Fibroblast of lung (primary cell): ENCODE data around the gene YWHAQ. TPM values are rescaled to one million over a fixed set of nuclear protein-coding genes. Genes with fewer than 3 reads are reported as not detected.
A peak's percentile ranks its signal among the peaks of the same experiment; 100 is the strongest.

Source experiments
- DNase-seq, 2 donors: peaks; one replicate each; pipeline versions ENCODE4 v3.0.0 to v3.0.0-alpha.2; 2010; ENCODE audit warnings: low read depth in 2 of 2
- H2AFZ ChIP-seq: 2 replicates; pipeline ENCODE4 v1.5.1; 2012; ENCODE audit warnings: low read length, control low read depth, inconsistent platforms
- H3K27ac ChIP-seq: 2 replicates; pipeline ENCODE4 v1.5.1; 2011; ENCODE audit warnings: low read length, control low read depth; ENCODE audit not compliant: insufficient read depth
- H3K27me3 ChIP-seq: 2 replicates; pipeline ENCODE4 v1.5.1; 2011; ENCODE audit warnings: mild to moderate bottlenecking, low read length; ENCODE audit not compliant: control insufficient read depth, insufficient read depth
- H3K36me3 ChIP-seq: 2 replicates; pipeline ENCODE4 v1.5.1; 2011; ENCODE audit warnings: low read length; ENCODE audit not compliant: control insufficient read depth, insufficient read depth
- H3K4me1 ChIP-seq: 2 replicates; pipeline ENCODE4 v1.5.1; 2011; ENCODE audit warnings: low read length; ENCODE audit not compliant: control insufficient read depth, insufficient read depth; ENCODE audit errors: extremely low read depth
- H3K4me2 ChIP-seq: 2 replicates; pipeline ENCODE4 v1.5.1; 2011; ENCODE audit warnings: low read length, control low read depth; ENCODE audit not compliant: insufficient read depth; ENCODE audit errors: extremely low read depth
- H3K4me3 ChIP-seq, 4 experiments: fragments of 200-600 bp in 1 of 4; sonication (generic) in 1 of 4; replicated peaks in 1 of 4; 2 replicates each; pipeline ENCODE4 v1.5.1; 2011 to 2016; ENCODE audit warnings: low read length in 4 of 4, low read depth in 3 of 4, mild to moderate bottlenecking in 3 of 4, control low read depth in 2 of 4, inconsistent platforms in 1 of 4, mixed read lengths in 1 of 4; ENCODE audit not compliant: insufficient read depth in 1 of 4; ENCODE audit errors: control extremely low read depth in 1 of 4
- H3K79me2 ChIP-seq: 2 replicates; pipeline ENCODE4 v1.5.1; 2012; ENCODE audit warnings: mild to moderate bottlenecking, low read length, inconsistent platforms; ENCODE audit not compliant: control insufficient read depth, insufficient read depth
- H3K9ac ChIP-seq: 2 replicates; pipeline ENCODE4 v1.5.1; 2011; ENCODE audit warnings: mild to moderate bottlenecking, low read length, control low read depth; ENCODE audit not compliant: insufficient read depth
- H3K9me3 ChIP-seq: 2 replicates; pipeline ENCODE4 v1.5.1; 2012; ENCODE audit warnings: low read depth, low read length; ENCODE audit not compliant: control insufficient read depth, insufficient read depth
- H4K20me1 ChIP-seq: 2 replicates; pipeline ENCODE4 v1.5.1; 2011; ENCODE audit warnings: low read length; ENCODE audit not compliant: control insufficient read depth, insufficient read depth; ENCODE audit errors: extremely low read depth
- EZH2 ChIP-seq: IDR thresholded peaks from 2 replicates; pipeline ENCODE4 v1.5.1; 2012; ENCODE audit warnings: low read length, control low read depth, mild to moderate bottlenecking; ENCODE audit errors: missing control alignments
- polyA plus RNA-seq, 2 donors: library from polyadenylated mRNA; depleted of rRNA in 1 of 2; stranded (reverse) in 1 of 2; unstranded in 1 of 2; fragments of >200 nt; gene quantifications; 2 replicates each; pipeline ENCODE4 v1.2.1, GENCODE V29; 2011 to 2012; ENCODE audit warnings: missing spikeins in 1 of 2
- total RNA-seq: library from RNA; depleted of rRNA; stranded (reverse); fragments of >200 nt; gene quantifications from 2 replicates; pipeline ENCODE4 v1.2.1, GENCODE V29; 2014
- TF ChIP-seq, protein P1 (sequence below), 2 donors: IDR thresholded peaks in 1 of 2; conservative IDR thresholded peaks in 1 of 2; 1 replicate in 1 of 2; 2 replicates in 1 of 2; pipeline ENCODE4 v1.5.1; 2011 to 2012; ENCODE audit warnings: low read length in 2 of 2, control low read depth in 1 of 2, inconsistent platforms in 1 of 2, low read depth in 1 of 2, mild to moderate bottlenecking in 1 of 2

YWHAQ gene
- total and polyA plus RNA-seq, 2 donors (not counting 1 experiment from before 2014, with no cell fraction given): 323 to 510 TPM

GRCh38 chr2:9660154-9660553 lies 29.4 kb upstream of the YWHAQ start:
- TF ChIP-seq, protein P1, sequence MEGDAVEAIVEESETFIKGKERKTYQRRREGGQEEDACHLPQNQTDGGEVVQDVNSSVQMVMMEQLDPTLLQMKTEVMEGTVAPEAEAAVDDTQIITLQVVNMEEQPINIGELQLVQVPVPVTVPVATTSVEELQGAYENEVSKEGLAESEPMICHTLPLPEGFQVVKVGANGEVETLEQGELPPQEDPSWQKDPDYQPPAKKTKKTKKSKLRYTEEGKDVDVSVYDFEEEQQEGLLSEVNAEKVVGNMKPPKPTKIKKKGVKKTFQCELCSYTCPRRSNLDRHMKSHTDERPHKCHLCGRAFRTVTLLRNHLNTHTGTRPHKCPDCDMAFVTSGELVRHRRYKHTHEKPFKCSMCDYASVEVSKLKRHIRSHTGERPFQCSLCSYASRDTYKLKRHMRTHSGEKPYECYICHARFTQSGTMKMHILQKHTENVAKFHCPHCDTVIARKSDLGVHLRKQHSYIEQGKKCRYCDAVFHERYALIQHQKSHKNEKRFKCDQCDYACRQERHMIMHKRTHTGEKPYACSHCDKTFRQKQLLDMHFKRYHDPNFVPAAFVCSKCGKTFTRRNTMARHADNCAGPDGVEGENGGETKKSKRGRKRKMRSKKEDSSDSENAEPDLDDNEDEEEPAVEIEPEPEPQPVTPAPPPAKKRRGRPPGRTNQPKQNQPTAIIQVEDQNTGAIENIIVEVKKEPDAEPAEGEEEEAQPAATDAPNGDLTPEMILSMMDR (conservative IDR thresholded peaks at IDR 0.05 in 1 of 2, IDR thresholded peaks at IDR 0.05 in 1 of 2; ENCODE audit: low read depth in 1 of 2, low read length in 2 of 2): no peak
- TF ChIP-seq EZH2: no peak
- Histone ChIP-seq H4K20me1 (no peaks in the 10 kb centered on the region), H3K4me2 (no peak overlapping the region), H2AFZ (no peak overlapping the region), H3K27ac (no peak overlapping the region), H3K4me1 (peaks cover 18% of the 10 kb centered on the region), H3K4me3 (no peak overlapping the region), H3K79me2 (no peaks in the 10 kb centered on the region), H3K27me3 (no peaks in the 10 kb centered on the region), H3K36me3 (no peaks in the 10 kb centered on the region), H3K9ac (no peak overlapping the region), H3K9me3 (no peaks in the 10 kb centered on the region)
- no peak for DNase-seq

- Histone ChIP-seq H3K36me3 (no peaks in the 10 kb centered on the region), H3K4me3 (no peak overlapping the region), H2AFZ (no peak overlapping the region), H3K4me2 (no peak overlapping the region), H3K79me2 (no peaks in the 10 kb centered on the region), H3K4me1 (peaks cover 21% of the 10 kb centered on the region), H3K9ac (no peak overlapping the region), H3K27me3 (no peaks in the 10 kb centered on the region), H3K9me3 (no peaks in the 10 kb centered on the region), H3K27ac (no peak overlapping the region), H4K20me1 (no peaks in the 10 kb centered on the region)
- DNase-seq: peak; percentile 45 to 75
- TF ChIP-seq, protein P1 (conservative IDR thresholded peaks at IDR 0.05 in 1 of 2, IDR thresholded peaks at IDR 0.05 in 1 of 2; ENCODE audit: low read depth in 1 of 2, low read length in 2 of 2): no peak
- TF ChIP-seq EZH2: no peak
Observed at GRCh38 chr2:9658972-9659371, 28.2 kb upstream of the YWHAQ start.

- TF ChIP-seq, protein P1 (conservative IDR thresholded peaks at IDR 0.05 in 1 of 2, IDR thresholded peaks at IDR 0.05 in 1 of 2; ENCODE audit: low read depth in 1 of 2, low read length in 2 of 2): no peak
- TF ChIP-seq EZH2: no peak
- Histone ChIP-seq H4K20me1 (no peaks in the 10 kb centered on the region), H3K36me3 (no peaks in the 10 kb centered on the region), H3K27ac (no peak overlapping the region), H3K4me2 (no peak overlapping the region), H3K4me3 (no peak overlapping the region), H2AFZ (no peak overlapping the region), H3K9me3 (no peaks in the 10 kb centered on the region), H3K4me1 (peaks cover 21% of the 10 kb centered on the region), H3K79me2 (no peaks in the 10 kb centered on the region), H3K27me3 (no peaks in the 10 kb centered on the region), H3K9ac (no peak overlapping the region)
- no peak for DNase-seq
Observed at GRCh38 chr2:9657731-9658130, 26.9 kb upstream of the YWHAQ start.
